GM19372 (cell line): ENCODE data around the gene ANKRD28.

Experiments used
- ATAC-seq: cut with Tn5 transposase; IDR thresholded peaks from one replicate; pipeline ENCODE4 v1.9.1; 2021; ENCODE audit warnings: mild to moderate bottlenecking, low read depth, moderate library complexity; ENCODE audit not compliant: unreplicated experiment

Gene ANKRD28

DNA sequence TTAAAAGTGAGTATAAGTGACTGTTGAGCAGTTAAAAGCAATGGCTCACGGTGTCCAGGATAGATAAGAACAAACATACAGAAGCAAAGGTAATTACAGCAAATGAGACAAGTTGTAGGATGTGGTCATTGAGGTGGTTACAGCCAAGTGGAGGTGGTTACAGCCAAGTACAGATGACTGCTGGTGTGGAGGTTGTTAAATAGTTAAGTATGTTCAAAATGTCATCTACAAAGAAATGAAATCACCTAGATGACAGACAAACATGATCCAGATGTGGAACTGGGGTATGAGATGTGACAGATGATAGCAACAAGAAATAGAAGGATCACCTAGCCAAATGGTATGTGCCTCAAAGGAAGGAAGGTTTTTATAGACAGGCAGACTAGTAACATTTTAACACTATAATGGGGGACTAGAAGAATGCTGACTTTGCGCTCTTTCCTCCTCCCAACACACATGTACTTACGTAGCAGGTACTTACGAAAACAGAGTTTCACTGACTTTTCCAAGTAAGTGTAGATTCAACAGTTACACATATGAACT lies 6.8 kb upstream of the ANKRD28 start:
- ATAC-seq: peak; percentile 45

DNA sequence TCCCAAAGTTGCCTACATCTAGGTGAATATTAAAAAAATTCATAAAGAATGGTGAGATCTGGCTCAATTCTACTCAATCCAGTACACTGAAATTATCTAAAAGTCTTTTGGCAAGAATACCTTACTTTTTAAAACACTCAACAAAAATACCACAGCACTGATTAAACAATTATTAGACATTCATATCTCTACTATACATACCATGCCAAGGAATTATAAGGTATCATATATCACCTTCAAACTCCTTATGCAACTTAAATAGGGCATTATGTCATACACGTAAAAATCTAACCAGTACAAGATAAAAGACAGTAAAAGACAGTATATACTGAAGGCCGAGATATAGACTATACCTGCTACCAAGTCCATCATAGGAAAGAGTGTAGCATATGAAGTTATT lies 6.1 kb upstream of the ANKRD28 start:
- no peak for ATAC-seq

DNA sequence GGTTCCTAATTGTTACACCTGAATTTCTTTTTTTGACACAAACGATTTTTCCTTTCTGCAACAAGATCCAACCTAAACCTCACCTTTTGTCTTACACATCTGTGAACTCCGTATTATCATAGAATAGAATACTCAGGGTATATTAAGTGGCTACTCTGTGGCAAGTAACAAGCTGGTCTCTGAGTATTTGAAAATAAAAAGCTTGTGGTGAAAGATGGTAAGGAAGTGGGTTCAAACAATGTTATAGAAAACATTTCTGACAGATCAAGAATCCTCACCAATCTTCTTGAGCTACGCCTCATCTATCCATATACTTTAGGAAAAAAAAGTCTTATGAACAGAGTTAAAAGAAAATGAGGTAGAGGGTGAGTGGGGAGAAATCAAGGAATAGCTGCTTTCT lies 3.5 kb upstream of the ANKRD28 start:
- no peak for ATAC-seq

DNA sequence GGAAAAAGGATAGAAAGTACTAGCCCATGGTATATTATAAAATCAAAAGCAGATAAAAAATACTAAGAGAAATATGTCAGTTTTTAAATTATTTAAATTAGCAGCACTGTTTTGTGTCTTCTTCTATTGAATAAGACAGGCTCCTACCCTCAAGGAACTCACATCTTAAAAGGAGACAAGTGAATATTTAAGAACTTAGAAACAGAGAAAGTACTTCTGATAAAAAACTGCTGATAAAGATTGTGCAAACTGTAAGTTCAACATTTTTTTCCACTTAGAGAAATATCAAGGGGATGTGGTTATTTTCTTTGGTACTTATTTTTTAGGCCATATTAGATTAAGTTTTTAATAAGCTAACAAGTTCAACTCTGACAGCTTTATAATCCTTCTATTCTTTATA lies 3.0 kb upstream of the ANKRD28 start:
- no peak for ATAC-seq

DNA sequence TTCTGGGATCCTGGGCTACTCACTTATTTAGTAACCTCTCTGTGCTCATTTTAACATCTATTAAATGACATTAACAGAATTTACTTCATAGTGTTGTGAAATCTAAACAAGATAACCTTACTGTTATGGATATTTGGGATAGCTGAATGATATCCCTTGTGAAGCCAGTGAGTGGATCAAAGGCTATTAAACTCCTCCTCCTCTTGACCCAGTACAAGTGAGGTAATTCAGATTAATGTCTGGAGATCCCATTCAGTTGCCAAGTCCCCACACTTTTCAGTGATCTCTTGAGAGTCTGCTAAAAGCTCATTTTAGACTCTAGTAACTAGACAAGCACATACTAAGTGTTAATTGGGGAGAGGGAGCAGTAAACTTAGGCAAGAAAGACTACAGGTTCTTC lies 2.5 kb upstream of the ANKRD28 start:
- ATAC-seq: no peak

DNA sequence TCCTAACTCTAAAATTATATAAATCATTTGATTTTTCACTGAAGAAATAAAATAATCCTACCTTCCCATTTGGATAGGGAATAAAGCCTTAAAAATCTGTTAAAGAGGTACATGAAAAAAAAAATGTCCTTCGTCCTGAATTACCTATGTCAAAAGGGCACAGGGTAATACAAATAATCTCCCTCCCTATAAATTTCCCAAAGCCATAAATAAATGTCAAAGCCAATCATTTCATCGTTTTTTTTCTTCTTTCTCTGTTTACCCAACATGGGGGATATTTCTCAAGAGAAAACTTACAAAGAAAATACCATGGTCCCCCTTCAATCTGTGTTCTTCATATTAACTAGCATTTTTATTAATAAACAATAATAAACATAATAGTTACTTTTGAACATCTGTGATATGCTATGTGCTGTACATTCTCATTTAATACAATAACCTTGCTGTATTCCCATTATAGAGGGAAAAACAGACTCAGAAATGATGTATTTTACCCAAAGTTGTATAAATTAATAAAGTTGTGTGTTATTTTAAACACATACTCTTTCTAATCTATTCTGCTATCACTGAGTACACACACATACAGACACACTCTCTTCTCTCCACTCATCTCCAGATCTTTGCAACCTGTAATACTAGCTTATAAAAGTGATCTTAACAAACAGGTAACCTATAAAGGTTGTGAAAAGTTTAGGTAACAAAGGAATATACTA lies 910 bp upstream of the ANKRD28 start:
- ATAC-seq: no peak

DNA sequence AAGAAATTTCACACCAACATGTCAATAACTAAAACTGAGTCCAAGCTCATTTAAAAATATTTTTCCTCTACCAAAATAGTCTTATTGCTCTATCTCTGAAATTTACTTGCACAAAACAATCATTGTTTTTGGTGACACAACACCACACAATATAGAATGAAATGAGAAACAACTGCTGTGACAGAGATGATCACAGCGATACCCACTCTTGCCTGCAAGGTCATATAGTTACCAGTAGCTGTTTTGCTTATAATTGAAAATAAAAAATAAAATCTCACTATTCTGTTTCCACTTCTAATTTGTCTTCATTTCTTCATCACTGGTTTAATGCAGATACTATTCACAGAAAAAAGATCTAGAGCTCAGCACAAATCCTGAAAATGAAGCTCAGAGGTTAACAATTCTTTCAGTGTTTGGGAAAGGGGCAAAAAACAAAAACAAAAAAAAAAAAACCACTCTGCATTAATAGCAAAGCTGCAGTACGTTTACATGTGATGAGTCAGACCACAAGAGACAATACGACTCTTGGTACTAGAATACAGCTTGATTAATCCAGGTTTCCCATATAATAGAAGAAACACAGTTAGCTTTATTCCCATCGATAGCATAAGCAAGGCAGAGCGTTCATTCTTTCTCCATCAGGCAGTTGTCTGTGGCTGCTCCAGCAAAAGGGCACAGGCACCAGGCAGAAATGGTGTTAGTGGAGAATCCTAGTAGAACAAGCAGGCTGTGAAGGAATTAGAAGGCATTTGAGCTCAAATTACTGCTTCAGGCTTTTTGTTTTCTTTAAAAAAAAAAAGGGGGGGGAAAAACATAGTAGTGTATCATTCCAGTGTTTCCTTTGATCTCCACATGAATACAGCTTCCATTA lies 773 bp downstream of the ANKRD28 start:
- ATAC-seq: no peak

DNA sequence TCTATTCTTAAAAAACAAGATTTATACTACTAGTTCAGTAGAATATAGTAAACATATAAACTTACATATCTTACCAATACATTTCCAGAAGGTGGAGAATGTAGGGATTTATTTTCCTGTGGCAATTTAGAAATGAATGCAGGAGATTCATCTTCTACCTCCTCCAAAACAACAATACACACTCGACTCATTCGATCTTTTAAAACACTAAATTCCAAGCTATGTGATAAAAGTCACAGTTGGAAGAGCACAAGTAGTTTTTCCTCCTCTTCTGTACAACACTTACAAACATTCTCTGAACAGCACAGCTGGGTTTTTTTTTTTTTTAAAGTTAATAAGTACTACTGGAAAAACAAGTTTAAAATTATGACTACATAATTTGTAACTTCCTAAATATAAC lies 1.4 kb downstream of the ANKRD28 start:
- ATAC-seq: no peak

DNA sequence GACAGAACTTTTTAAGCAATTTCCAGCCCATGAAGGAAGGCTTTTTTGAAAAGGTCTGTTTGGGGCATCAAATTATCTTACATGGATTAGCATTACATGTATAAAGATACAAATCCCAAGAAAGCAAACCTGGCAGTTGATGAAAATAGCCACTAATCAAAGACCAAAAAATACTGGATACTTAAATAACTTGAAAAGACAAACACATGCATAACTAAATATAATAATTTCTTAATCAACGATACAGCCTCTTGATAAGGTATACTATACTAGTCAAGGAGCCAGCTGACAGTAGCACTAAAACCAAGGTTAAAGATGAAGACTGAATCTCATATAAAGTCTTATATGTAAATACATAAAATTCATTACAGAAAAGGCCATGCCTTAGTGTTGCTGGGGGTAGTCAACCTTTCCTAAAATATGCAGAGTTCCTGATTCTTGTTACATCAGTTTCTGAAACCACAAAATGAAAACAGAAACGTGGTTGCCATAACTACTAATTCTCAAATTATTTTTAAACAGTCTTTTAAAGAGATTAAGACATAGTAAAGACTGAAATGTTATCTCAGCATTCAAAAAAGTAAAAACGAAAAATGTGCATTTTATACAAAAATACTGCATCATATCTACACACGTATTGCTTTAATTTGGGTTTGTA lies 2.0 kb downstream of the ANKRD28 start:
- ATAC-seq: no peak

DNA sequence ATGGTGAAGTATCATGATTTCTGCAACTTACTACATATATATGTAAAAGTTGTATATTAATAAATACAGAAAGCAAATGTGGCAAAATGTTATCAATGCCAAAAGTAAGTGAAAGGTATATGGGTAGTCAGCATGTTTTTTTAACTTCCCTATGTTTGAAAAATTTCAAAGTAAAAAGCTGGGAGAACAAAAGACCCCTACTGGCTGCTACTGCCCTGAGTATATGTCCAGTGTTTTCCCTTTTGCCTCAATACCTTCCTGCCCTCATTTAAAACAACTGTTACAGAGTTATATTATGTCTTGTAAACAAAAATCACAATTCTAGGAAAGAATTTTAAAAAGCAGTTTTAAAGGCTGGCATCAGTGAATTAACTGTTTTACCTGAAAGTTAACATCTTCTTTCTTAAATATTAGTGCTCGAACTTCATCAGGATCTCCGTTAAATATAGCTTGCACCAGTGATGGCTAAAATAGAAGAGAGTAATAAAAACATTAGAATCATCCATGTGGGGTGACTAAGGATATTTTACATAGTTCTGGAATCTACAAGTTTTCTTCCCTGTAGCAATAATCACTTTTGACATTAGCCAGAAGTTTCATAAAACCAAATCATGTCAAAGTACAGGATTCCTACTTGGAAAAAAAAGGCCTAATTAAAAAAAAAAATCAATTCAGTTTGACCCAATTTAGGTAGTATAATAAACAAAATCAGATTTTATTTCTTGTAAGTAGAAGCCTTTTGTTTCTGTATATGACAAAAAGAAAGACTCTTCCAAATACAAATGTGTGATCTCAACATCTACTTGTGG lies 2.7 kb downstream of the ANKRD28 start:
- ATAC-seq: no peak

DNA sequence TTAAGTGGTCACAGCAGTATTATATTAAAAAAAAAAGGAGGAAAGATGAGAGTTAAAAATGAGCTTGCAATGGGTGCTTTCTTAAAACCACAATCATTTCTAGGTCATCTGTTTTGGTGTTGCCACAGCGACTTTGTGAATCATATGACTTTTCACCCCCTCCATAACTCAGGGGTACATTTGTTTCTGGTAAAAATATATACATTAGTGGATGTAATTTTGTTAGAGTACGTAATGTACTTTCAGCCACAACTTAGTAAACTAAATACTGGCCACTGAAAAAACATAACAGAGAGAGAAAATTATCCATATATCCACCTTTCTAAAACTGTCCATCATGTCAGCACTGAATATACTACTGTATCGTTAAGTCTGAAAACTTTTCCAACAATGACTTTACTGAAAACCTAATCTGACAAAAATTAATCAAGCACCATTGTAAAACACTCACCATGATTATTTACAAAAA lies 3.4 kb downstream of the ANKRD28 start:
- no peak for ATAC-seq

DNA sequence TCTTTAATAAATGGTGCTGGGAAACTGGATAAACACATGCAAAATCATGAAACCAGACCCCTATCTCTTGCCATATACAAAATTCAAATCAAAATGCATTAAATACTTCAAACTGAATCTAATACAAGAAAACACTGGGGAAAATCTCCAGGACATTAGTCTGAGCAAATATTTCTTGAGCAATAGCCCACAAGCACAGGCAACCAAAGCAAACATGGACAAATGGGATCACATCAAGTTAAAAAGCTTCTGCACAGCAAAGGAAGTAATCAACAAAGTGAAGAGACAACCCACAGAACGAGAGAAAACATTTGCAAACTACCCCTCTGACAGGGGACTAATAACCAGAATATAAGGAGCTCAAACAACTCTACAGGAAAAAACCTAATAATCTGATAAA lies 6.3 kb downstream of the ANKRD28 start:
- no peak for ATAC-seq

DNA sequence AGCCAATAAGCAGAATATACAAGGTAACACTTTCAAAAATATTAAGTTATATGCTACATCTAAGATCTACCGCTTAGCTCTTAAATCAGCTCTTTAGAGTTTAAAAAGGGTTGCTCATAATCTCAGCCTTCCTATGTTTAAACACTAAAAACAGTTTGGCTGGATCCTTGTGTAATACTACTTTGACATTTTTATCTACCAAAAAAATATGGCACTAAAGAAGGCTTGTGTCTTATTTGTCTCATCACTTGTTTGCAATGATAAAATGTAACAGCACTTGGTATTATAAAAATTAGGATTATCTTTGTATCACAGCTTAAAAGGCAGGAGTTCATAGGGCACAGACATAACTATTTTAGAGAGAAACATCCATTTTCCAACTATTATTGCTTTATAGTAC lies 9.8 kb downstream of the ANKRD28 start:
- no peak for ATAC-seq

DNA sequence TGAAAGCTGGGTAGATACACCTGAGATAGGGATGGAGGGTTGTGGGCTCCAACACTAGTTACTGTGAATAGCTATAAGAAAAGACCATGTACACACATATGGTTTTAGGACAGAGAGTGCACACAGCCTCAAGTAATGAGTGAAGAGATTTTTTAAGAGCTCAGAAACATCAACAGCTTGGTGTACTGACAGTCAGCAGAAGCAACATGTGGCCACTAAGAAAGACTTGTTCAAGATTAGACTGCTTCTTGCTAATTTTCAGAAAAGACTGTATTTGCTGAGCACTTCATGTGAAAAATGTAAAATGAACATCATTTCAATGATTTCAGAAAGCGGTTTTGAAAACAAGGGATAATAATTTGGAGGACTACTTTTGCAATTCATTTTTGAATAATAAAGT lies 10.3 kb downstream of the ANKRD28 start:
- ATAC-seq: no peak

DNA sequence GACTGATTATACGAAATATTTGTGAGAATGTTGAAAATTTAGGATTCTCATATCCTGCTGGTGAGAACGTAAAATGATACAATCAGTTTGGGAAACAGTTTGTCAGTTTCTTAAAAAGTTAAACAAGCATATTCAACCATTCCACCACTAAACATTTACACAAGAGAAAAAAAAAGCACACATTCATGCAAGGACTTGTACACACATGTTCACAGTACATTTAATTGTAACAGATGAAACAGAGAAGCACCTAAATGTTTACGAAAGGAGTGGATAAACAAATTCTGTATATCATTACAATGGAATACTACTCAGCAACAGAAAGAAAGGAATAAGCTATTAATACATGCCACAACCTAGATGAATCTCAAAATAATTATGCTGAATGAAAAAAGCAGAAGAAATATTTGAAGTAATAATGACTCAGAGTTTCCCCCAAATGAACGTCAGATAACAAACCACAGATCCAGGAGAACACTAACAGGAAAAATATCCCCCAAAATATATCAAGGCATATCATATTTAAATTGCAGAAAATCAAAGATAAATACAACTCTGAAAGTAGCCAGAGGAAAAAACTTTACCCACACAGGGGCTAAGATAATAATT lies 14.3 kb downstream of the ANKRD28 start:
- no peak for ATAC-seq

DNA sequence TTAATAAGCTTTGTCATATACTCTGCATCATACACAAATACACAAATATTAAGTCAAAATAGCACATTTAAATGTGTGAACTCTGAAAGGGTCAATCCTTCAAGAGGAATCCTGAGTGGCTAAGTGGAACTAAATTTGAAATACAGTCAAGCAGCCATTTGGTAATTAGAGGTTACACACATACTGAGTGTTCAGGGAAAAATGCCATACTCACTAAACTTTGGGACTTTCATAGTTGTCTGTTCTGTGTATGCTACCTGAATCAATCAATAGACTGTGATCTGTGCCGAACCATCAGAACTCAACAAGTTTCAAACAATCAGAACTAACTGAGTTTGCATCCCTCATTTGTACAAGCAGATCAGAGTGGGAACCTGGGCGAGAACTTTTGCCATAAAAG lies 15.3 kb downstream of the ANKRD28 start:
- no peak for ATAC-seq

DNA sequence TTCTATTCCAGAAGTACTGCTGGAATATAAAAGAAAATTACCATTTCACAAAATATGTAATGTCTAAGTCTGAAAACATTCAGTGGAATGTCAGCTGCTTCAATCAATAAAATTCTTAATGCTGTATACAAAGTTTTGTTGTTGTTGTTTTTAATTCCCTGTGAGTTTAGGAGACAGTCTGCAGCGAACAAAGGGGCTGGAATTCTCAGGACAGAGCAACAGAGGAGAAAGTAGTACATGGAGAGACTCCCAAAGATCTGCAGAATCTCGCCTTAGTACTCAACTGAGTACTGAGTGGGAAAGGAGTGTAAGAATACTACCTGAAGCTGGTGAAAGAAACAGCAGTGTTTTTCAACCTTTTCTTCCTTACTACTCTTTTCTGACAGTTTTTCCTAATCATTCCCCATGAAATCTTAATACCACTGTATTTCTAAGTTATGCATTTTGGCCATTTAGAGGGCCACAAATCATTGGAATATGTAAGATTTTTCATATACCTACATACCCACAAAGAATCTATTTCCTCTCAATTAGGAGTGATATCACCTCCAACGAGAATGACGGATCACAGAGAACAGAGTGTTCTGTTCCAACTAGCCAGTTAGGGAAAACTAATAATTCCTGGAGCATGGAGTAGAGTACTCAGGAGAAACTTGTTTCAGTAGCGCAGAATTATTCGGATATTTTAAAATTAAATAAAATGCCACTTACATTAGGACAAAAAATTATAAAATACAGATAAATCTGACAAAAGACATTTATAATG lies 16.0 kb downstream of the ANKRD28 start:
- no peak for ATAC-seq

DNA sequence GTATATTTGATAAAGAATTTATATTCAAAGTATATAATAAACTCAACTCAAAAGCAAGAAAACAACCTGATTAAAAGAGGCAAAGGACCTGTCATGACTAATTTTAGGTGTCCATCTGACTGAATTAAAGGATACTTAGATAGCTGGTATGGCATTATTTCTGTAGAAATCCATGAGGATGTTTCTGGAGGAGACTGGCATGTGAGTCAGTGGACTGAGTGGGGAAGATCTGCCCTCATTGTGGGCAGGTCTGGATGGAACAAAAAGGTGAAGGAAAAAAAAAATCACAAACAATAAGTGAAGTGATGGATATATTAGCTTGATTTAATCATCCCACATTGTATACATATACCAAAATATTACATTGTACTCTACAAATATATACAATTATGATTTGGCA lies 16.6 kb downstream of the ANKRD28 start:
- ATAC-seq: no peak

DNA sequence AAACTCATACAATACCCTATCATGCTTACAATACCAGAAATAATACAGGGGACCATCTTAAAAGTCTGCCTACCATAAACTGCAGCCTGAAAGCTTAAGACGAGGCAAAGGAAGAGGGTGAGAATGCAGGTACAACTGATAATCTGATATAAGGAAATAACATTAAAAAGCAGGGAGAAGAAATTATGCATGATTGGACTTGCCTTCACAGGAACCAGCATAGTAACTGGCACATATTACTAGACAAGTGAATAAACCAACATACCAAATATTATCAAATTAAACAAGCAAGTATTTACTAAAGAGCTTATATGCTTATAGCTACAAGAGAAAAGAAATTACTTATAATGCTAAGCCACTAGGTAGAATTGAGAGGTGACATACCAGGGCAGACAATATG lies 18.7 kb downstream of the ANKRD28 start:
- no peak for ATAC-seq
